Stimulated activated CD4-positive, alpha-beta T cell treated with anti-CD3 and anti-CD28 coated beads, Interleukin-1b, Interleukin-23, amount 100 ng/mL, for 48 hours (primary cell): Measurements from ENCODE around the gene CDKN1B.
A peak's percentile ranks its signal among the peaks of the same experiment; 100 is the strongest.
"Not testable (repeated sequence)": the region's sequence is repeated elsewhere in the genome, so short reads cannot be mapped to it uniquely, and the experiment has no call there.

Source experiments
- DNase-seq: peaks from one replicate; pipeline ENCODE4 v3.0.0-alpha.2; 2020

Gene CDKN1B

DNA sequence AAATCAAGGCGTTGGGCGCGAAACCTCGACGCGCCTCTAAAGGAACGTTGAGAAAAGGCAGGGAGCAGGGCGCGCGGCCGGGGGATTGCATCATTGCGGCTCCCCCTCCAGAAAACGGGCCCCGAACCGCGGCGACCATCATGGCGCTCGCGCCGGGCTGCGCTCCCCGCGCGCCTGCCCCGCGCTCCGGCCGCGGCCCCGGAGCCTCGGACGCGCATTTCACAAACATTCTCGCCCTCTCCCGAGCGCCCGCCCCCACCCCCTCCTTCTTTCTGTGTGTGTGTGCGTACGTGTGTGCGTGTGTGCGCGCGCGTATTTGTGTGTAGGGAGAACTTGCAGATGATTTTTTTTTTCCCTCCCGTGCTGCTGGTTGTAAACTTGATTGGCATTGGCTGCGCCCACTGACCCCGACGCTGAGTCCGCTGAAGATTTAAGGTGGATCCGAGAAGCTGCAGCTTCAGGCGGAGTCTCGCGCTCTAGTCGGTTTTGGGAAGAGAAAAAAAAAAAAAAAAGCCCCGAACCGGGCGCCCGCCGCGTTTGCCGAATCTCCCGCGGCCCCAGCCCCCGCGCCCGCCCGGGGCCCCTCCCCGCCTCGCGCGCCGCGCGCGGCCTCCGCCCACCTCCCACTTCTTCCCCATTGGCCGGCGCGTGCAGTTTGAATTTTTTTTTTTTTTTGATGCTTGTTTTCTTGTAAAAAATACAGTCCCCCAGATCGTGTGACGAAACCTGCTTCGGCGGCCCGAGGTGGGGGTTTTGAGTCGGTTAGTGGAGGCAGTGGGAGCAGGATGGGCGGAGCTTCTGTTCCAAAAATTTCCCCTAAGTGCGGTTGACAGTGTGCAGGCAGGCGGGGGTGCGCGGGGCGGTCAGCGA is 8.2 kb downstream of the CDKN1B start:
- peak; percentile 96 for DNase-seq

DNA sequence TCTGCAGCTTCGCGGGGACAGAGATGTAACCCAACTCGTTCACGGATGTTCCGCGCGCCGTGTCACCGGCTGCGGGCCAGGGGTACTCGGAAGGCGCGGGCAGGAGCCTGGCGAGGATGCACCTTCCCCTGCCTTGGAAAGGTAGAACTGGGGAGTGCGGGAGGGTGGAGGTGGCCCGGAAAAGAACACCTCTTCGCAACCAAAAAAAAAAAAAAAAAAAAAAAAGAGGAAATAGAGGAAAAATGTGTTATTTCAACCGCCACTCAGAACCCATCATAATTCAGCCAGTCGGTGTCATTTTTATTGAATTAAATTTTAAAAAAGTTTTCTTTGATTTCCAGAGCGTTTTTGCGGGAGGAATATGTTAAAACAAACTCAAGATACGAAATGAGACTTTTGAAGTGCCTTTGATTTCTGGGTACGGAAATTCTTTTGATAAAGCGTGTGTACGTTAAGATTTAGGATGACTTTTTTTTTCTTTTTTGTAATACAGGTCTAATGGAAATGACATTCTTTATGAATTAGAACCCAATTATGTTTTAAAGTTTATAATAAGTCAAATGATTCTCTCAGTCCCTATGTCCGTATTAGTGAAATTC is 8.9 kb downstream of the CDKN1B start:
- DNase-seq: no peak

DNA sequence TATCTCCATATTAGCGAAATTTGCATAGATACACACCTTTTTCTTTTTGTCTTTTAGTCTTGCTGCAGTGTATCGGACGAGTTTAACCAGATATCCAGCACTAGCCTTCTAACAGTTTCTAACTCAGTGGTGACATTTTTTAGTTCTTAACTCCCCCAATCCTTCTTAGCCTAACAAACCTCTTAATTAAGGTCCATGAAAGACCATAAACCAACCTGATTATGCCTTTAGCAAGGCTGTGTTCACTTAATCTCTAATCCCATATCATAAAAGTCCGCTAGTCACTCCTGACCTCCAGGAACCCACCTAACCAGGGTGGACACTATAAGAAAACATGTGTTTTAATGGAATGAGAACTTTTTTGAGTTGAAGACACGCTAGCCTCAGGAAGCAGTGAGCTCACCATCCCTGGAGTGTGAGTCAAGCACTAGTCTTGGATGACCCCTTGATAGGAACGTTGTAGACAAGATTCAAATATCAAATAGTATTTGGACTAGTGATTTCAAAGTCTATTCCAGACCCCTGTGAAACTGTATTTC is 9.5 kb downstream of the CDKN1B start:
- DNase-seq: no peak

DNA sequence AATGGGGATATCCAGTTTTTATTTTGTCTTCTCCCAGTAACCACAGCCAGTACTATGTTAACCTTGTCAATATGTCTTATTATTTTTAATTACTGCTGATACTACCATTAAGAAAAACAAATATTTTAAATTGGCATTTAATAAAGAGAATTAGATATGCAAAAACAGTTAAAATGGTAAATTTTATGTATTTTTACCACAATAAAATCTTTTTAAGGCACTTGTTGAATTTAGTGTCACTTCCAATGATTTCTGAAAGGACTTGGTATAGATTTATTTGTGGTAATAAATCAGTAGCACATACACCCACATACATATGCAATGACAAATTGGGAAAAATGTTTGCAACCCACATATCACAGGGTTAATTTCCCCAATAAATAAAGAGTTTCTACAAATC is 14.0 kb downstream of the CDKN1B start:
- no peak for DNase-seq

DNA sequence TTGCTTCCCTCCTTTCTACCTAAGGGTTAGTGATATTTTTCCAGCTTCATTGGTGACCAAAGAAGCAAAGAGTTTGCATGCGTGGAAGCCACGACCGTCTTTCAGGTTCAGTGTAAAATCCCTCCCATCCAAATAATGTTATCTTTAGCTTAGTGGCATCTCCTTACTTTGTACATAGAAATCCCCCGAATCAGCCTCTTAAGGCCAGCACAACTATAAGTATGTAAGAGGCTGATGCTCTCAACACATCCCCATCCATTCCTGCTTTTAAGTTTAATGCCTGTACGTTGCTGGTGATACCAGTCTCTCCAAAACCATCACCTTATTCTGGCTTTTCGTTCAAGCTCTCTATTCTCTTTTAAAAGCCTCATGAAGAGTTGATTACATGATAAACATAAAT is 14.6 kb downstream of the CDKN1B start:
- no peak for DNase-seq

DNA sequence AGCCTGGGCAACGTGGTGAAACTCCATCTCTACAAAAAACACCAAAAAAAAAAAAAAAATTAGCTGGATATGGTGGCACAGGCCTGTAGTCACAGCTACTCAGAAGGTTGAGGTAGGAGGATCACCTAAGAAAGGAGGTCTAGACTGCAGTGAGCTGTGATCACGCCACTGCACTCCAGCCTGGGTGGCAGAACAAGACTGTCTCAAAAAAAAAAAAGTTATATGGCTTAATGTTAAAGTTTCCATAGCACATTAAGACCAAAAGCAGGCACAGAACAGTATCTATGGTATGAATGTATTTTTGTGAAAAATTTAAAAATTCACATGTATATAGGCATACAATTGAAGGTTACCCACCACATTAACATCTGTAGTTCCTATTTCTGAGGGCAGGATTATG is 15.9 kb downstream of the CDKN1B start:
- no peak for DNase-seq

DNA sequence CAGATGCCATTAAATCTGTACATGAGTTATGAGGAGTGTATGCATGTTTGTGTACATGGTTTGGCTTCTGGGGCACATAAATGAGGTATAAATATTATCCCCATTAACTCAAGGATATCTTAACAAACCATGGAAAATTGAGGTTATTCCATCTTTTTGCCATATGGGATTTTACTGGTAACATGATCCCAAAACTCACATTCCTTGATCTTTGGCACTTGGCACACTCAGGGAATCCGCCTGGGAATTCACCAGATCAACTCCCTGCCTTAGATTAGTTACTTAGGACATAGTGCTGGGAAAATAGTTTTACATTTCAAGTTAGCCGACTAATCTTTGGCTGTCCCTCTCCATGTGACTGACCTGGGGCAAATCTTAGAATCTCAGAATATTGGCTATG is 16.9 kb downstream of the CDKN1B start:
- no peak for DNase-seq

DNA sequence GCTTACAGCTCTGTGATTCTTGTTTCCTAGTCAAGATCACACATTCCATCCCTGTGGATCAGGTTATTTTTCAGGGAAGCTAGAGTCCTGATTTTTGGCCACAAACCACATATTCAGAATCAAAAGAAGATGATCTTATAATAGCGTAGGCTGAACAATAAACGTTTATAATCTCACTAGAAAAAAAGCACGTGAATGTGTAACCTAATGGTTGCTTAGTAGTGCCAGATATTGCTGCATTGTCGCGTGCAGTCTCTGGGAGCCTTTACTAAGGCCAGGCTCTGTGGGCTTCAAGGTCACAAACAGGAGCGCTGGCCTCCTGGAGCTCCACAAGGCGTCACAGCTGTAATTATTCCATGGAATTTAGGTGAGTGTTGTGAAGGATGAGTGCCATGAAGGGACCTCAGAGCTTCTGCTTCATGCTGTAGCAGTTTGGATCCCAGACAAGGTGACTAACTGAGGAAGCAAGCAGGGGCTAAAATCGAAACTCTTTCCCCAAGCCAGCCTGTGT is 17.4 kb downstream of the CDKN1B start:
- DNase-seq: no peak

DNA sequence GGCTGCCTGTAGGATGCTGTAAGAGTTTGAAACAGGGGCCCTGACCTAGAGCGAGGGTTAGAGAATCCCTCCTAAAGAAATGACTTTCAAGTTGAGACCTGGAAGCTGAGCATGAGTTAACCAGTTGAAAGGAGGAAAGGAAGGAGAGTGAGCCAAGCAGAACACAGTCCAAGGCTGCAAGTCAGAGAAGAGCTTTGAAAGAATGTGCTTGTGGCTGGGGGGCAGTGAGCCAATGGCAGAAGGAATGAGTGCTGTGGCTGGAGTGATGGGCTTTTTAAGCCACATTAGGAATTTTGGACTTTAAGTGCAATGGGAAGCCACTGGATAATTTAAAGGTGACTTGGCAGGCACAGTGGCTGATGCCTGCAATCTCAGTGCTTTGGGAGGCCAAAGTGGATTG is 18.1 kb downstream of the CDKN1B start:
- no peak for DNase-seq

DNA sequence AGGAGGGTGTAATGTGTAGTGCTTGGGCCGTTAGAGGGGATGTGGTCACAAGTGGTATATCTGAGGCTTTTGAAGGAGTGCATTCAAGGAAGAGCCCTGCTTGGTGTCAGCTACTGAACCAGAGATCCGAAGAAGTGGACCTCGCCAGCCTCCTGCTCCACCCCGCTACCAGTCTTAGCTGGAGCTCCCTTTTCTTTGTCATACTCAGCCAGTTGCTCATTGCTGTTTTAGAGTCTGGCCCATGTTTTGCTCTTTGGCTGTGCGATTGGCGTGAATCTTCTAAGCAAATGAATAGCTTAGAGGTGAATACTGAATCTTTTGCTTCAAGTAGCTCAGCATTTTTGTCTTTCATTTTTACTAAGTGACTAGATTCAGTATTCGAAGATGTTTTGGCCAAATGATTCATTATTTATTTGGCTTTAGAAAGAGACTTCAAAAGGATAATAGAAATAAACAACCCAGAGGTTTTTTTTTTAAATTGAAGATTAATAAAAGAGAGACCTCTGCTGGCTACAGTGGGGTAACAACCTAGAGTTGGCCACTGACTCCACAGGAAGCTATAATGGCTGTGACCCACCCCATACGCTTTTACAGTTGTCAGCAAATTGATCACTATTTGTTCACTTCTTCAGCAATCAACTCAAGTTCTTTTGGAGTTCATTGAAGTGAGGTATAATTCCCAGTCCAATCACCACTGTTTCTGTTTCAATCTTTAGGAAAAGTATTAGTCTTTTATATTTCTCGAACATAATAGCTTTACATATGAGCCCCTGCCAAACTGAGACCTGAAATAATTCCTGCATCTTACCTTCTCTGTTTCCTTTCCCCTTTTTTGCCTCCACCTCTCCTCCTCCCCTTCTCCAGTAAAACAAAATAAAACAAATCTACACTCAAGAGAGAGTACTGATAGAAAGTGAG is 19.9 kb downstream of the CDKN1B start:
- DNase-seq: peak; percentile 44

DNA sequence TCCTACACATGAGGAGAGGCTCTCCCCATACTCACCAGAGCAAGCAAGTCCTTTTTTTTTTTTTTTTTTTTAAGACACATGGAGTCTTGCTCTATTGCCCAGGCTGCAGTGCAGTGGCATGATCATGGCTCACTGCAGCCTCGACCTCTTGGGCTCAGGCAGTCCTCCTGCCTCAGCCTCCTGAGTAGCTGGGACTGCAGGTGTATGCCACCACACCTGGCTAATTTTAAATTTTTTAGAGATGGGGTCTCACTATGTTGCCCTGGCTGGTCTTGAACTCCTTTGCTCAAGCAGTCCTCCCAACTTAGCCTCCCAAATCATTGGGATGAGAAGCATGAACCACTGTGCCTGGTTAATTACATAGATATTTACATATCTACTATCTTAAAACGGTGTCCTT is 21.0 kb downstream of the CDKN1B start:
- DNase-seq: not testable (repeated sequence)

DNA sequence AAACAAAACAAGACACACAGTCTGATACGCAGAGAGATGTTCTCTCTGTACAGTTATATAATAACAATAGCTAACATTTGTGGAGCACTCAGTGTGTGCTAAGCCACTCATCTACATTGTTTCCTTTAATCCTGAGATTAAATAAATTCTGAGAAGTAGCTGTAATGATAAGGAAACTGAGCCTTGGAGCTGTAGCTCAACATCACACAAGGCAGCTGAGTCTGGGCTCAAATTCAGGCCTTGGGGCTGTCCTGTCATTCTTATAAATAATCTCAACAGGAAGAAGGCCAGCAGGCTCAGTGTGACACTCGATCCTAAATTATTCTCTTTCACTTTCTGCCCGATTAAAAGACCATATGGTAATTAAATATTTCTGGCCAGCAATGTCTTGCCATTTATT is 24.5 kb downstream of the CDKN1B start:
- no peak for DNase-seq

DNA sequence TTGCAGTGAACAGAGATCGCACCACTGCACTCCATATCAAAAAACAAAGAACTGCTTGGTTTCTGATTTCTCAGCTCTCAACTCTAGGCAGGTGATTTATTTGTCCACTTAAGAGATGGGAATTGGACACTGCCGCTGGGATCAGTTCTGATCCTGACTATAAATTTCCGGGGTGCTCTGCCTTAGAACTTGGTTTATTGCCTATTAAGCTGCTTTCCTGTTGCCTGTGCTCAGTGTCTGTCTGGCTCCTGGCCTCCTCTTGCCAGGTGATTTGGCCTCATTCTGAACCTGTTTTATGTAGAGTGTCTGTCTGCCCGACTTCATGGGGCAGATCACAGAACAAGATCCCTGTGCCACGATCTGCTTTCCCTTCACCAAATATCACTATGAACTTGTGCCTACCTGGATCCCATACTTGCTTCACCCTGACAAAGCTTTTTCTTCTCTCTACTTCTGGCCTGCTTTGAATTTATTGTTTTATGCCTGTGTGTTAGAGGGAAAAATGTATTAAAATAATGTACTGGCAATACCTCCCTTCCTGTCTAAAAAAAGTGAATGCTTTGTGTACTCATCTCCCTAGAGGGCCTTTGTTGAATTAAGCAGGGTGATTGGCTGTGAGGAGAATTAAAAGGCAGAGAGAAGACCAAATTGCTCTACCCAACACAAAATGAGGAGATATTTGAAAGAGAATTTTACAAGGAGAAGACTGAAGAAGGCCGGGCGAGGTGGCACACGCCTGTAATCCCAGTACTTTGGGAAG is 27.6 kb downstream of the CDKN1B start:
- DNase-seq: no peak

DNA sequence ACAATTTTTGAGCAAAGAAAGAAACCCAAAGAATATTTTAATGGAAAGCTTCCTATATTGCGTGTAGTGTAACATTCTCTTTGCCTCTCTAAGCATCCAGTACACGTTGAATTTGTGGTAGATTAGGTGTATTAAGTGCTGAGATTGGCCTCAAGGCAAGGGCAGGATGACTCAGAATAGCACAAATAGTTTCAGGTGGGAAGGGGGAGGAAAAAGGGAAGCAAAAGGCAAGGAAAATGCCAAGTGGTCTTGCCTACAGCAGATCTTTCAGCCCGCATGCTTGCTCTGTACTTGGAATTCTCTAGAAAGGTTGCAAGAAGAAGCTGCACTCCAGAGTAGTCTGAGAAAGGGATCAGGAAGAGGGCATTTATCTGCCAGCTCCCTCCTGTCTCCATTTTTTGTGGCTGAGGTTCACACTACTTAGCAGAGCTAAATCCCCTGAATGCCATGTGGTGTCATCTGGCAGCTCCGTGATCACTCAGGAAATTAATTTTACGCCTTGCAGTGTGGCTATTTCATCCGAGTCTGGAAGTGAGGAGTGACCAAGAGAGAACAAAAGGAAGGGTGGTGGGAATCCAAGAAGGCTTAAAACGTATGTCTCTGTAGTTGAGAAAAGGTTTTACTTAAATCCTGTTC is 28.5 kb downstream of the CDKN1B start:
- no peak for DNase-seq

DNA sequence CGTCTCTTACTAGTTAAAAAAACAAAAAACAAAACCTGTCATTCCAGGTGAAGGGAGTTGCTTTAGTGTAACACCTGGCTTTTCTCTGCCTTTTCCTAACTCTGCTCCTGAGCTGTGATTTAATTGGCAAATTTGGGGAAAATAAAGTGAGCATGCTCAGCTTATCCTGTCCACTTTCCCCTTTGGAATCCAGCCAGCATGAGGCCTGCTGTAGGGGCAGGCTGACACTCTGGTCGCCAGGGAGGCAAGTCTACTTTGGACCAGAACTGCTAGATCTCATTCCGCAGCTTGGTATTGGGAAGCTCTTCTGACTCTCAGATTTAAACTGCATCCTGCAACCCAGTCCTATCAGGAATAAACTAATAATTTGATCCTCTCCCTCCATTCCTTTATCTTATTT is 30.1 kb downstream of the CDKN1B start:
- no peak for DNase-seq

DNA sequence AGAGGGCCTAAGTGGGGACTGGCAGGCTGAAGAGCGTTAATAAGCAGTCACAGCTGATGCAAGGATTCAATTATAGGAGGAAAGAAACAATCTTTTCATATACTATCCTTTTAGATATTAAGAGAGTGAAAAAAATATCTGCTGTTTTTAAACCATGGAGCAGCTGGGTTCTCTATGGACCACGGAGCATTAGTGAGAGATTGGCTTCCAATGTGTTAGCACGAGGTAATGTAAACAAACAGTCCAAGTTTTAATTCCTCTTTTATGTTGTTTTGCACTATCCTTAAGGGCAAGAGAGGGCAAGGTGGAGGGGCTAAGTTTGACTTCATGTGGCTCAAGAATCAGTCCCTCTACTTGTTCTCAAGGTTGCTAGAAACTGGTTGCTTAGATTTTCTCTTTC is 30.9 kb downstream of the CDKN1B start:
- no peak for DNase-seq

DNA sequence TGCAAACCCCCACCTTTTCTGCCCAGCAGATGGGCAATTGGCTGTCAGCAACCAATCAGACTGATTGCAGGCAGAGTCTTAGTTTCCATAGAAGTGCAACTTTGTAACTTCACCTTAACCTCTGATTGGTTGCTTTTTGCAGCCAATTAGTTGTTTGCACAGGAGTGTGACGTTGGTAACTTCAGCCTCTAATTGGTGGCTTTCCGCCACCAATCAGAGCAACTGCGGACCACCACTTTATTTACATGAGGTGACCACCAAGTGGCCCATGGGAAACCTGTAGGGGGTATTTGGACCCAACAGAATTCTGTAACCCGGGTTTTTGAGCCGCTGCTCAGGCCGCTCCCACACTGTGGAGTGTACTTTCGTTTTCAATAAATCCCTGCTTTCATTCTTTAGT is 32.3 kb downstream of the CDKN1B start:
- no peak for DNase-seq

DNA sequence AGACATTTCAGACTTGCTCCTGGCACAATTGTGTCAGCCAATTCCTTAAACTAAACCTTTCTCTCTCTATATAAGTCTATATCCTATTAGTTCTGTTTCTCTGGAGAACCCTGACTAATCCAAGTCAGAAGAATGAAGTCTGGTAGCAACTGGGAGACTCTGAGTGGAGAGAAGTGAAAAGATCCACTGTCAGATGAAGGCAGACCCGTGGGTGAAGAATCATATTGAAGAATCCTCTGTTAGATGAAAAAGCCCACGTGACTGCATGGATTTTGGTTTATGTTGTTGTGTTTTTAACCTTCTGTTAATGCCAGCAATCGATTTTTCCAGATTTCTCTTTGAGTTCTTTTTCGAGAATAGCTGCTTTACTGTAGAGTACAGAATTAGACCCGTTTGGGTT is 38.8 kb downstream of the CDKN1B start:
- DNase-seq: no peak

DNA sequence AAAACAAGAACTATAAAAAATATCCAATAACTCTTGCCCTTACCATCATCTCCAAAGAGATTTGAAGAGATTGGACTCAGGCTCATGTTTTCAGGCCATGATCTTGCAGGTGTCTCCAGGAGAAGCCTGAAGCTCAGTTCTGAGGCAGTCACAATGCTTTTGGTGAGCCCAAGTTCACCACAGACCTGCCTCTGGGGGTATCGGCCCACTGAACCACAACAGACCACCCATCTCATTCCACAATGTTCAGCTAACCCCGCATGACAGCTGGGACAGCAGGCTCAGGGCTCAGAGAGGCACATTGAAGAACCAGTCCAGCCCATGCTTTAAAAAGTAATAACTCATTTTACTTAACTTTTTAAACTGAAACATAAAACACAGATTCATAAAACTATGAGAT is 40.0 kb downstream of the CDKN1B start:
- DNase-seq: no peak

DNA sequence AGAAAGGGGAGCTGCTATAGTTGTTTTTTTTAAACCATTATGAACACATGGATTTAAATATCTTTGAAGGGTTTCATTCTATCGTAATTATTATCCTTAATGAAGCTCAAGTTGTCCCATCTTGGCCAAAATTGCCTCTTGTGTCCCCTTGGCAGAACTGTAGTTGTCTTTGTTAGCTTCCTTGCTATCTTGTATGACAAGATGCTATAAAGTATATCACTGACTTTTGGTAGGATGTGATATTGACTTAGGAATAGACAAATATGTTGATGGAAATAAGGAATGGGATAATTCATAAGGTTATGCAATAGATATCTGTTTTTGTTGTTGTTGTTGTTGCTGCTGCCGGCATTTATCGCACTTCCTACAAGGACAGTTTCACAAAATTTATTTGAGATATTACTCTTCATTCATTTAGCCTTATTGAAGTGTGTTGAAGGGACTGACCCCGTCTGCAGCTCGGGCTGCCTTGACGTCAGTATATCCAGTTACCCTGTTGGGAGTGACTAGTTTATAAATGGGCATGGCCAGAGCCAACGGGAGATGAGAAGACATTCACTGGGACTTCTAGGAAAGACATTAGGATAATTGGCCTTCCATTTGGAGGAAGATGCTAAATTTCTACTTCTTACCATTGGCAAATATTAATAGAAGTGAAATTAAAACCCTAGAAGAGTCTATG is 42.2 kb downstream of the CDKN1B start:
- DNase-seq: no peak

DNA sequence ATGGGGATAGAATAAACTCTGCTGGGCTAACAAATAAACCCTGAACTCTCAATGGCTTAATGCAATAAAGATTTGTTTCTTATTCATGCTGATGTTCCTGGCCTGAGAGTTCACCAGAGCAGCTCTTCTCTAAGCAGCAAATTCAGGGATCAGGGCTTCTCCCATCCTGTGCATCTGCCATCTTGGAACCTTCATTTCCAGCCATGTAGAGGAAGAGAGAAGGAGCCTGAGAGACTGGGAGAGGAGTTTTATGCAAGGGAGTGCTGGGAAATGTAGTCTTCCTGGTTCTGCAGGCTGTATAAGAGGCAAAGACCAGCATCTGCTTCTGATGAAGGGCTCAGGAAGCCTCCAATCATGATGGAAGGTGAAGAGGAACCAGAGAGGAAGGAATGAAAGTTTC is 47.7 kb downstream of the CDKN1B start:
- DNase-seq: no peak
